Left kidney (tissue), 2 donors: ENCODE data around the gene PEPD. TPM values are rescaled to one million over a fixed set of nuclear protein-coding genes. Genes with fewer than 3 reads are reported as not detected.

ENCODE experiments used
- DNase-seq: peaks from one replicate; pipeline ENCODE4 v3.0.0-alpha.2; 2013
- polyA plus RNA-seq: library from polyadenylated mRNA; unstranded; fragments of 120-200 nt; gene quantifications from one replicate; pipeline ENCODE4 v1.2.1, GENCODE V29; 2013; ENCODE audit not compliant: insufficient read length

The PEPD gene
- polyA plus RNA-seq, 1 donor = 123 TPM

GRCh38 chr19:33476151-33476707 is 45.4 kb downstream of the PEPD start:
- DNase-seq = no peak

GRCh38 chr19:33473653-33474305 is 47.8 kb downstream of the PEPD start:
- DNase-seq = no peak

- DNase-seq = no peak
Measured at GRCh38 chr19:33472691-33473652, 48.6 kb downstream of the PEPD start.

GRCh38 chr19:33472226-33472625 is 49.4 kb downstream of the PEPD start:
- DNase-seq = no peak

GRCh38 chr19:33471111-33471996 is 50.2 kb downstream of the PEPD start:
- DNase-seq = no peak

GRCh38 chr19:33470686-33471085 is 50.9 kb downstream of the PEPD start:
- no peak for DNase-seq

- no peak for DNase-seq
Measured at GRCh38 chr19:33470040-33470330, 51.6 kb downstream of the PEPD start.

- DNase-seq = no peak
Measured at GRCh38 chr19:33469171-33470039, 52.2 kb downstream of the PEPD start.

GRCh38 chr19:33468361-33469170 is 53.0 kb downstream of the PEPD start:
- DNase-seq = no peak

- DNase-seq = no peak
Measured at GRCh38 chr19:33467851-33468250, 53.7 kb downstream of the PEPD start.

- DNase-seq = no peak
Measured at GRCh38 chr19:33465834-33466233, 55.8 kb downstream of the PEPD start.

- DNase-seq = no peak
Measured at GRCh38 chr19:33465371-33465770, 56.2 kb downstream of the PEPD start.

- DNase-seq = no peak
Measured at GRCh38 chr19:33464733-33465115, 56.9 kb downstream of the PEPD start.

- DNase-seq = no peak
Measured at GRCh38 chr19:33464010-33464732, 57.4 kb downstream of the PEPD start.

- DNase-seq = no peak
Measured at GRCh38 chr19:33463199-33463598, 58.4 kb downstream of the PEPD start.

- DNase-seq = no peak
Measured at GRCh38 chr19:33462112-33462791, 59.3 kb downstream of the PEPD start.

GRCh38 chr19:33461256-33462111 is 60.1 kb downstream of the PEPD start:
- DNase-seq = no peak
